SK-N-SH treated with all-trans-retinoic acid at 6 μM for 48 hours (cell line): ENCODE results near the gene RNF207.

Source experiments
- GLIS3 ChIP-seq: fragments of 250-450 bp; sonication (Bioruptor Pico); IDR thresholded peaks from 2 replicates; pipeline ENCODE4 v1.5.0; 2020; ENCODE audit warnings: mild to moderate bottlenecking, moderate library complexity
- ISL1 ChIP-seq: fragments of 250-450 bp; sonication (Bioruptor Pico); IDR thresholded peaks from 2 replicates; pipeline ENCODE4 v2.1.2; 2022; ENCODE audit warnings: mild to moderate bottlenecking, moderate library complexity
- PPARA ChIP-seq: fragments of 250-450 bp; sonication (Bioruptor Pico); IDR thresholded peaks from 2 replicates; pipeline ENCODE4 v1.5.0; 2020; ENCODE audit warnings: mild to moderate bottlenecking, borderline replicate concordance
- RARB ChIP-seq: fragments of 250-450 bp; sonication (Bioruptor Pico); IDR thresholded peaks from 2 replicates; pipeline ENCODE4 v1.8.0; 2021; ENCODE audit warnings: mild to moderate bottlenecking, moderate library complexity
- SNAI2 ChIP-seq: fragments of 250-450 bp; sonication (Bioruptor Pico); IDR thresholded peaks from 2 replicates; pipeline ENCODE4 v1.5.0; 2020; ENCODE audit warnings: mild to moderate bottlenecking, moderate library complexity
- TCF4 ChIP-seq: fragments of 250-450 bp; sonication (Bioruptor Pico); IDR thresholded peaks from 2 replicates; pipeline ENCODE4 v1.8.0; 2021; ENCODE audit warnings: mild to moderate bottlenecking, moderate library complexity, borderline replicate concordance
- ZFP3 ChIP-seq: fragments of 250-450 bp; sonication (Bioruptor Pico); IDR thresholded peaks from 2 replicates; pipeline ENCODE4 v1.5.0; 2020; ENCODE audit warnings: mild to moderate bottlenecking, moderate library complexity
- ZNF70 ChIP-seq: fragments of 450-650 bp; formaldehyde crosslinking; IDR thresholded peaks from 2 replicates; pipeline ENCODE4 v1.5.0; 2020; ENCODE audit warnings: mild to moderate bottlenecking, moderate library complexity
- TF ChIP-seq, protein P1 (sequence below): fragments of 250-450 bp; sonication (Bioruptor Pico); IDR thresholded peaks from 2 replicates; pipeline ENCODE4 v1.5.1; 2021; ENCODE audit warnings: mild to moderate bottlenecking, moderate library complexity

DNA sequence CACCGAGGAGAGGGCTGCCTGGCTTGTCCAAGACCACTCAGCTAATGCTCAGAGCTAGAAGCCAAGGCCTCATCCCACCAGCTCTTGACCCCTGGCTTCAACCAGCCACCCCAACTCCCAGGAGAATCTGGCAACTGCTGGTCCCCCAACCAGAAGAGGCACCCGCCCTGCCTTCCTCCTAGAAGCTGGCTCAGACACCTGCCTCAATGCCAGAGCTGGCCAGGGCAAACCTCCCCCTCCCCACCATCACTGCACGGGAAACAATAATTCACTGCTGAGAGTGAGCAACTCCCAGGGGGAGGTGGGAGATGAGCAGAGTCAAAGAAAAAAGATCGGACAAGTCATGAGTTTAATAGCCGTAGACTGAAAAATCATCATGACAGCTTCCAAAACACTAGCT is 29.1 kb upstream of the RNF207 start:
- TF ChIP-seq SNAI2 (CRISPR knock-in tag) (no peak), TCF4 (CRISPR knock-in tag) (no peak), GLIS3 (CRISPR knock-in tag) (no peak), ZFP3 (CRISPR knock-in tag) (no peak), RARB (CRISPR knock-in tag) (no peak), ZNF70 (CRISPR knock-in tag) (no peak), ISL1 (no peak), PPARA (CRISPR knock-in tag) (no peak)
- TF ChIP-seq, protein P1, sequence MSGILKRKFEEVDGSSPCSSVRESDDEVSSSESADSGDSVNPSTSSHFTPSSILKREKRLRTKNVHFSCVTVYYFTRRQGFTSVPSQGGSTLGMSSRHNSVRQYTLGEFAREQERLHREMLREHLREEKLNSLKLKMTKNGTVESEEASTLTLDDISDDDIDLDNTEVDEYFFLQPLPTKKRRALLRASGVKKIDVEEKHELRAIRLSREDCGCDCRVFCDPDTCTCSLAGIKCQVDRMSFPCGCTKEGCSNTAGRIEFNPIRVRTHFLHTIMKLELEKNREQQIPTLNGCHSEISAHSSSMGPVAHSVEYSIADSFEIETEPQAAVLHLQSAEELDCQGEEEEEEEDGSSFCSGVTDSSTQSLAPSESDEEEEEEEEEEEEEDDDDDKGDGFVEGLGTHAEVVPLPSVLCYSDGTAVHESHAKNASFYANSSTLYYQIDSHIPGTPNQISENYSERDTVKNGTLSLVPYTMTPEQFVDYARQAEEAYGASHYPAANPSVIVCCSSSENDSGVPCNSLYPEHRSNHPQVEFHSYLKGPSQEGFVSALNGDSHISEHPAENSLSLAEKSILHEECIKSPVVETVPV (CRISPR knock-in tag) = no peak
